HUES48 (cell line): ENCODE measurements around the gene SMS.

Experiments used
- H3K27ac ChIP-seq: one replicate; pipeline ENCODE4 v1.7.0; 2013; ENCODE audit warnings: low read depth, low read length, inconsistent platforms
- H3K27me3 ChIP-seq: 2 replicates; pipeline ENCODE4 v1.6.1; 2013; ENCODE audit warnings: mild to moderate bottlenecking, low read length; ENCODE audit not compliant: control insufficient read depth, insufficient read depth
- H3K36me3 ChIP-seq: 2 replicates; pipeline ENCODE4 v1.6.1; 2013; ENCODE audit warnings: low read length; ENCODE audit not compliant: control insufficient read depth, insufficient read depth
- H3K4me1 ChIP-seq: 2 replicates; pipeline ENCODE4 v1.6.1; 2013; ENCODE audit warnings: mild to moderate bottlenecking, low read length; ENCODE audit not compliant: control insufficient read depth, insufficient read depth
- H3K4me3 ChIP-seq: 2 replicates; pipeline ENCODE4 v1.5.1; 2013; ENCODE audit warnings: mild to moderate bottlenecking, low read depth, low read length
- H3K9ac ChIP-seq: 2 replicates; pipeline ENCODE4 v1.6.1; 2013; ENCODE audit warnings: mild to moderate bottlenecking, low read depth, low read length, moderate library complexity
- H3K9me3 ChIP-seq: 2 replicates; pipeline ENCODE4 v1.6.1; 2013; ENCODE audit warnings: low read length; ENCODE audit not compliant: control insufficient read depth, insufficient read depth

Gene SMS

GRCh38 chrX:22037225-22037624 lies 96.7 kb downstream of the SMS start:
- Histone ChIP-seq H3K27me3 (no peaks in the 10 kb centered on the region), H3K9me3 (no peaks in the 10 kb centered on the region), H3K27ac (no peak overlapping the region), H3K36me3 (no peaks in the 10 kb centered on the region), H3K4me3 (no peak overlapping the region), H3K4me1 (peaks cover 31% of the 10 kb centered on the region), H3K9ac (no peak overlapping the region)

- no peak overlapping the region for H3K4me3 ChIP-seq
- H3K36me3 ChIP-seq, result no peaks in the 10 kb centered on the region
- H3K27ac ChIP-seq, result no peak overlapping the region
- H3K4me1 ChIP-seq, result peaks cover 35% of the 10 kb centered on the region
- H3K9me3 ChIP-seq, result no peaks in the 10 kb centered on the region
- no peak overlapping the region for H3K9ac ChIP-seq
- H3K27me3 ChIP-seq, result no peaks in the 10 kb centered on the region
Measured at GRCh38 chrX:22037911-22038537, 97.5 kb downstream of the SMS start.

GRCh38 chrX:22039541-22039940 lies 99.0 kb downstream of the SMS start:
- Histone ChIP-seq H3K27ac (no peak overlapping the region), H3K4me3 (no peak overlapping the region), H3K9ac (no peak overlapping the region), H3K4me1 (peaks cover 36% of the 10 kb centered on the region), H3K27me3 (no peaks in the 10 kb centered on the region), H3K36me3 (no peaks in the 10 kb centered on the region), H3K9me3 (no peaks in the 10 kb centered on the region)

GRCh38 chrX:22040184-22040583 lies 99.7 kb downstream of the SMS start:
- Histone ChIP-seq H3K4me3 (no peak overlapping the region), H3K27ac (no peak overlapping the region), H3K27me3 (no peaks in the 10 kb centered on the region), H3K4me1 (peaks cover 29% of the 10 kb centered on the region), H3K9me3 (no peaks in the 10 kb centered on the region), H3K36me3 (no peaks in the 10 kb centered on the region), H3K9ac (no peak overlapping the region)

- no peaks in the 10 kb centered on the region for H3K9me3 ChIP-seq
- H3K4me1 ChIP-seq, result peaks cover 29% of the 10 kb centered on the region
- no peak overlapping the region for H3K4me3 ChIP-seq
- H3K27me3 ChIP-seq, result no peaks in the 10 kb centered on the region
- no peak overlapping the region for H3K9ac ChIP-seq
- H3K36me3 ChIP-seq, result no peaks in the 10 kb centered on the region
- H3K27ac ChIP-seq, result no peak overlapping the region
Measured at GRCh38 chrX:22041907-22042530, 101.5 kb downstream of the SMS start.

GRCh38 chrX:22043872-22044271 lies 103.4 kb downstream of the SMS start:
- Histone ChIP-seq H3K4me3 (no peak overlapping the region), H3K27ac (peak overlapping the region; percentile 4), H3K36me3 (no peaks in the 10 kb centered on the region), H3K9ac (no peak overlapping the region), H3K4me1 (peaks cover 20% of the 10 kb centered on the region), H3K27me3 (no peaks in the 10 kb centered on the region), H3K9me3 (no peaks in the 10 kb centered on the region)
